HEK293 (cell line): ENCODE results near the gene NDRG3.

Experiments
- CTCF ChIA-PET: fragments of 350-600 bp; formaldehyde crosslinking; extraction: SDS; loops from one replicate; lab custom pipeline; 2021; ENCODE audit warnings: antibody characterized with exemption; lab: Yijun Ruan, JAX
- POLR2A ChIA-PET: fragments of 300-600 bp; formaldehyde crosslinking; extraction: SDS; loops from one replicate; lab custom pipeline; 2020; ENCODE audit warnings: antibody characterized with exemption, inconsistent platforms; lab: Yijun Ruan, JAX
- H3K27ac ChIP-seq: fragments of 200-500 bp; sonication (Bioruptor generic); 2 replicates; pipeline ENCODE4 v1.5.1; 2014; ENCODE audit warnings: low read depth, low read length, control low read depth, inconsistent platforms; ENCODE audit errors: extremely low read depth
- H3K36me3 ChIP-seq, 2 experiments: fragments of 200-500 bp in 1 of 2; sonication (Bioruptor generic) in 1 of 2; 1 replicate in 1 of 2; 2 replicates in 1 of 2; pipeline ENCODE4 v1.5.1; 2014 to 2017; ENCODE audit warnings: inconsistent platforms in 2 of 2, low read length in 2 of 2; ENCODE audit not compliant: control insufficient read depth in 2 of 2, insufficient read depth in 1 of 2
- H3K4me1 ChIP-seq: fragments of 200-500 bp; sonication (Bioruptor generic); 2 replicates; pipeline ENCODE4 v1.5.1; 2014; ENCODE audit warnings: mild to moderate bottlenecking, low read length, inconsistent platforms; ENCODE audit not compliant: control insufficient read depth, insufficient read depth
- H3K4me3 ChIP-seq: 2 replicates; pipeline ENCODE4 v1.5.1; 2011; ENCODE audit warnings: low read depth, mild to moderate bottlenecking, control low read depth, low read length, moderate library complexity
- H3K9me3 ChIP-seq: fragments of 200-500 bp; sonication (Bioruptor generic); 2 replicates; pipeline ENCODE4 v1.5.1; 2014; ENCODE audit warnings: low read depth, low read length, inconsistent platforms; ENCODE audit not compliant: control insufficient read depth, insufficient read depth
- GLIS1 ChIP-seq: fragments of 450-650 bp; formaldehyde crosslinking; IDR thresholded peaks from 2 replicates; pipeline ENCODE4 v1.5.1; 2016; ENCODE audit warnings: missing biosample characterization, missing genetic modification characterization
- HOXD13 ChIP-seq: sonication (generic); formaldehyde crosslinking; IDR thresholded peaks from 2 replicates; pipeline ENCODE4 v1.8.0; 2022; ENCODE audit warnings: missing genetic modification reagents, borderline replicate concordance
- MZF1 ChIP-seq: fragments of 450-650 bp; formaldehyde crosslinking; IDR thresholded peaks from 2 replicates; pipeline ENCODE4 v1.5.1; 2017; ENCODE audit warnings: missing biosample characterization, missing genetic modification characterization, borderline replicate concordance
- SP2 ChIP-seq: fragments of 450-650 bp; formaldehyde crosslinking; IDR thresholded peaks from 2 replicates; pipeline ENCODE4 v1.5.1; 2016; ENCODE audit warnings: missing biosample characterization, missing genetic modification characterization
- SP3 ChIP-seq: fragments of 450-650 bp; formaldehyde crosslinking; IDR thresholded peaks from 2 replicates; pipeline ENCODE4 v1.5.1; 2016; ENCODE audit warnings: missing biosample characterization, missing genetic modification characterization
- TRIM28 ChIP-seq: IDR thresholded peaks from 2 replicates; pipeline ENCODE4 v1.6.1; 2011; ENCODE audit warnings: low read length, control low read depth, borderline replicate concordance
- ZFP37 ChIP-seq: fragments of 450-650 bp; formaldehyde crosslinking; IDR thresholded peaks from 2 replicates; pipeline ENCODE4 v1.5.1; 2016; ENCODE audit warnings: missing biosample characterization, missing genetic modification characterization
- ZIC2 ChIP-seq: fragments of 450-650 bp; formaldehyde crosslinking; IDR thresholded peaks from 2 replicates; pipeline ENCODE4 v1.5.1; 2016; ENCODE audit warnings: missing biosample characterization, missing genetic modification characterization
- ZNF140 ChIP-seq: fragments of 450-650 bp; formaldehyde crosslinking; IDR thresholded peaks from 2 replicates; pipeline ENCODE4 v1.5.1; 2016; ENCODE audit warnings: missing biosample characterization, missing genetic modification characterization
- ZNF146 ChIP-seq: fragments of 450-650 bp; formaldehyde crosslinking; IDR thresholded peaks from 2 replicates; pipeline ENCODE4 v1.5.1; 2016; ENCODE audit warnings: missing biosample characterization, missing genetic modification characterization
- ZNF184 ChIP-seq: fragments of 450-650 bp; IDR thresholded peaks from 2 replicates; pipeline ENCODE4 v1.5.1; 2018; ENCODE audit warnings: missing biosample characterization, mild to moderate bottlenecking, missing genetic modification characterization
- ZNF426 ChIP-seq: fragments of 450-650 bp; formaldehyde crosslinking; IDR thresholded peaks from 2 replicates; pipeline ENCODE4 v1.5.1; 2017; ENCODE audit warnings: missing biosample characterization, missing genetic modification characterization, mild to moderate bottlenecking, inconsistent platforms, moderate library complexity
- ZNF473 ChIP-seq: fragments of 450-650 bp; formaldehyde crosslinking; IDR thresholded peaks from 2 replicates; pipeline ENCODE4 v1.5.1; 2017; ENCODE audit warnings: missing biosample characterization, missing genetic modification characterization
- ZNF626 ChIP-seq: fragments of 450-650 bp; sonication (Bioruptor Pico); formaldehyde crosslinking; IDR thresholded peaks from 2 replicates; pipeline ENCODE4 v1.5.1; 2018; ENCODE audit warnings: missing biosample characterization, missing genetic modification characterization, inconsistent platforms
- ZNF654 ChIP-seq: fragments of 450-650 bp; formaldehyde crosslinking; IDR thresholded peaks from 2 replicates; pipeline ENCODE4 v1.5.1; 2016; ENCODE audit warnings: low read depth, missing biosample characterization, missing genetic modification characterization
- ZNF658 ChIP-seq: fragments of 450-650 bp; formaldehyde crosslinking; IDR thresholded peaks from 2 replicates; pipeline ENCODE4; 2016; ENCODE audit warnings: missing biosample characterization, missing genetic modification characterization
- ZNF768 ChIP-seq: fragments of 450-650 bp; formaldehyde crosslinking; IDR thresholded peaks from 2 replicates; pipeline ENCODE4 v1.5.1; 2018; ENCODE audit warnings: missing biosample characterization, mild to moderate bottlenecking, missing genetic modification characterization
- ZSCAN30 ChIP-seq: fragments of 450-650 bp; IDR thresholded peaks from 2 replicates; pipeline ENCODE4 v1.5.1; 2018; ENCODE audit warnings: missing biosample characterization, mild to moderate bottlenecking, missing genetic modification characterization, moderate library complexity
- TF ChIP-seq, protein P1 (sequence below): fragments of 450-650 bp; formaldehyde crosslinking; IDR thresholded peaks from 2 replicates; pipeline ENCODE4 v1.5.1; 2016; ENCODE audit warnings: missing biosample characterization, missing genetic modification characterization
- TF ChIP-seq, protein P2 (sequence below): fragments of 450-650 bp; formaldehyde crosslinking; IDR thresholded peaks from 2 replicates; pipeline ENCODE4 v1.5.1; 2016; ENCODE audit warnings: missing biosample characterization, missing genetic modification characterization
- TF ChIP-seq, protein P3 (sequence below): fragments of 450-650 bp; formaldehyde crosslinking; IDR thresholded peaks from 2 replicates; pipeline ENCODE4 v1.5.1; 2016; ENCODE audit warnings: missing biosample characterization, missing genetic modification characterization
- TF ChIP-seq, protein P4 (sequence below): fragments of 450-650 bp; formaldehyde crosslinking; IDR thresholded peaks from 2 replicates; pipeline ENCODE4 v1.5.1; 2017; ENCODE audit warnings: missing biosample characterization, missing genetic modification characterization

Gene NDRG3

DNA sequence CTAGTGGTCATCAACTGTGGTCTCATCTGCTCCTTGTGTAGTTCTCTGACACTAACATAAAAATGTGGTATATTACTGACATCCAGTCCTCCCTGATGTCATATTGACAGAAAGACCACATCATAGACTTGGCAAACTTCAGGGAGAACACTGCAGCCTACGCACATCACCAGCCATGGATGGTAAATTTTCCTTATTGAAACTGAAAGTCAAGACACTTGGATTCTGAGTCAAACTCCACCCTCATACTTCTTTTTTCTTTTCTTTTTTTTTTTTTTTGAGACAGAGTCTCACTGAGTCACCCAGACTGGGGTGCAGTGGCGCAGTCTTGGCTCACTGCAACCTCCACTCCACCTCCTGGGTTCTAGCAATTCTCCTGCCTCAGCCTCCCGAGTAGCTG, 25.4 kb downstream of the NDRG3 start:
- TF ChIP-seq, protein P1, sequence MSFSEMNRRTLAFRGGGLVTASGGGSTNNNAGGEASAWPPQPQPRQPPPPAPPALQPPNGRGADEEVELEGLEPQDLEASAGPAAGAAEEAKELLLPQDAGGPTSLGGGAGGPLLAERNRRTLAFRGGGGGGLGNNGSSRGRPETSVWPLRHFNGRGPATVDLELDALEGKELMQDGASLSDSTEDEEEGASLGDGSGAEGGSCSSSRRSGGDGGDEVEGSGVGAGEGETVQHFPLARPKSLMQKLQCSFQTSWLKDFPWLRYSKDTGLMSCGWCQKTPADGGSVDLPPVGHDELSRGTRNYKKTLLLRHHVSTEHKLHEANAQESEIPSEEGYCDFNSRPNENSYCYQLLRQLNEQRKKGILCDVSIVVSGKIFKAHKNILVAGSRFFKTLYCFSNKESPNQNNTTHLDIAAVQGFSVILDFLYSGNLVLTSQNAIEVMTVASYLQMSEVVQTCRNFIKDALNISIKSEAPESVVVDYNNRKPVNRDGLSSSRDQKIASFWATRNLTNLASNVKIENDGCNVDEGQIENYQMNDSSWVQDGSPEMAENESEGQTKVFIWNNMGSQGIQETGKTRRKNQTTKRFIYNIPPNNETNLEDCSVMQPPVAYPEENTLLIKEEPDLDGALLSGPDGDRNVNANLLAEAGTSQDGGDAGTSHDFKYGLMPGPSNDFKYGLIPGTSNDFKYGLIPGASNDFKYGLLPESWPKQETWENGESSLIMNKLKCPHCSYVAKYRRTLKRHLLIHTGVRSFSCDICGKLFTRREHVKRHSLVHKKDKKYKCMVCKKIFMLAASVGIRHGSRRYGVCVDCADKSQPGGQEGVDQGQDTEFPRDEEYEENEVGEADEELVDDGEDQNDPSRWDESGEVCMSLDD (tag by site-specific recombination) = no peak
- TF ChIP-seq HOXD13 (CRISPR knock-in tag) (no peak), ZIC2 (tag by site-specific recombination) (no peak), ZNF626 (tag by site-specific recombination) (no peak), ZNF140 (tag by site-specific recombination) (no peak), ZSCAN30 (tag by site-specific recombination) (no peak), SP3 (tag by site-specific recombination) (no peak), ZNF768 (no peak), ZNF658 (no peak), ZNF426 (tag by site-specific recombination) (no peak), MZF1 (tag by site-specific recombination) (no peak), SP2 (tag by site-specific recombination) (no peak), ZNF184 (tag by site-specific recombination) (no peak), ZNF473 (tag by site-specific recombination) (no peak)
- TF ChIP-seq, protein P2, sequence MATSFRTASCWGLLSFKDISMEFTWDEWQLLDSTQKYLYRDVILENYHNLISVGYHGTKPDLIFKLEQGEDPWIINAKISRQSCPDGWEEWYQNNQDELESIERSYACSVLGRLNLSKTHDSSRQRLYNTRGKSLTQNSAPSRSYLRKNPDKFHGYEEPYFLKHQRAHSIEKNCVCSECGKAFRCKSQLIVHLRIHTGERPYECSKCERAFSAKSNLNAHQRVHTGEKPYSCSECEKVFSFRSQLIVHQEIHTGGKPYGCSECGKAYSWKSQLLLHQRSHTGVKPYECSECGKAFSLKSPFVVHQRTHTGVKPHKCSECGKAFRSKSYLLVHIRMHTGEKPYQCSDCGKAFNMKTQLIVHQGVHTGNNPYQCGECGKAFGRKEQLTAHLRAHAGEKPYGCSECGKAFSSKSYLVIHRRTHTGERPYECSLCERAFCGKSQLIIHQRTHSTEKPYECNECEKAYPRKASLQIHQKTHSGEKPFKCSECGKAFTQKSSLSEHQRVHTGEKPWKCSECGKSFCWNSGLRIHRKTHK = no peak
- TF ChIP-seq, protein P3, sequence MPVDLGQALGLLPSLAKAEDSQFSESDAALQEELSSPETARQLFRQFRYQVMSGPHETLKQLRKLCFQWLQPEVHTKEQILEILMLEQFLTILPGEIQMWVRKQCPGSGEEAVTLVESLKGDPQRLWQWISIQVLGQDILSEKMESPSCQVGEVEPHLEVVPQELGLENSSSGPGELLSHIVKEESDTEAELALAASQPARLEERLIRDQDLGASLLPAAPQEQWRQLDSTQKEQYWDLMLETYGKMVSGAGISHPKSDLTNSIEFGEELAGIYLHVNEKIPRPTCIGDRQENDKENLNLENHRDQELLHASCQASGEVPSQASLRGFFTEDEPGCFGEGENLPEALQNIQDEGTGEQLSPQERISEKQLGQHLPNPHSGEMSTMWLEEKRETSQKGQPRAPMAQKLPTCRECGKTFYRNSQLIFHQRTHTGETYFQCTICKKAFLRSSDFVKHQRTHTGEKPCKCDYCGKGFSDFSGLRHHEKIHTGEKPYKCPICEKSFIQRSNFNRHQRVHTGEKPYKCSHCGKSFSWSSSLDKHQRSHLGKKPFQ (tag by site-specific recombination) = no peak
- TF ChIP-seq, protein P4, sequence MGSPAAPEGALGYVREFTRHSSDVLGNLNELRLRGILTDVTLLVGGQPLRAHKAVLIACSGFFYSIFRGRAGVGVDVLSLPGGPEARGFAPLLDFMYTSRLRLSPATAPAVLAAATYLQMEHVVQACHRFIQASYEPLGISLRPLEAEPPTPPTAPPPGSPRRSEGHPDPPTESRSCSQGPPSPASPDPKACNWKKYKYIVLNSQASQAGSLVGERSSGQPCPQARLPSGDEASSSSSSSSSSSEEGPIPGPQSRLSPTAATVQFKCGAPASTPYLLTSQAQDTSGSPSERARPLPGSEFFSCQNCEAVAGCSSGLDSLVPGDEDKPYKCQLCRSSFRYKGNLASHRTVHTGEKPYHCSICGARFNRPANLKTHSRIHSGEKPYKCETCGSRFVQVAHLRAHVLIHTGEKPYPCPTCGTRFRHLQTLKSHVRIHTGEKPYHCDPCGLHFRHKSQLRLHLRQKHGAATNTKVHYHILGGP = no peak
- Histone ChIP-seq H3K4me1 (no peaks in the 10 kb centered on the region), H3K36me3 (peaks cover 0 to 26% of the 10 kb centered on the region in 2 experiments; a peak in 2 of 3 replicates), H3K4me3 (no peak overlapping the region), H3K9me3 (no peaks in the 10 kb centered on the region), H3K27ac (no peak overlapping the region)
- ChIA-PET POLR2A (no interaction called here), CTCF (no interaction called here)

DNA sequence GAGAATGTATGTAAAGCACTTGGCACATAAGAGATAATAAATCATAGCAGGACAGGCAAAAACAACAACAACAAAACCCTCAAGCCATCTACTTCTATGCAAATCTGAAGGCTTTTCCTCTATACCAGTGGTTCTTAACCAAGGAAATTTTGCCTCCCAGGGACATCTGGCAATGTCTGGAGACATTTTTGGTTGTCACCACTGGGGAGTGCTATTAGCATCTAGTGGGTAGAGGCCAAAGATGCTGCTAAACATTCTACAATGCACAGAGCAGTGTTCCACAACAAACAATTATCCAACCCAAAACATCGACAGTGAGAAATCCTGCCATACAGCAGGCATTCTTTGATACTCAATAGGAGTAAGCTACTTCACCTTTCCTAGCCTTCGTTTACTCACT, 28.2 kb downstream of the NDRG3 start:
- TF ChIP-seq ZNF654 (peak; percentile 47), TRIM28 (no peak), ZFP37 (tag by site-specific recombination) (no peak), GLIS1 (tag by site-specific recombination) (peak; percentile 49; the same call in 1 of the 2 replicates), ZNF146 (no peak)
- CTCF ChIA-PET = interaction anchor here (0.7 to 1.5 kb wide), 4 partner anchors 23 to 200 kb away, joined by 3 to 5 read pairs (median 4); no protein-coding TSS in a partner anchor
- Histone ChIP-seq H3K4me1 (no peaks in the 10 kb centered on the region), H3K9me3 (no peaks in the 10 kb centered on the region), H3K4me3 (no peak overlapping the region), H3K36me3 (peaks cover 0 to 26% of the 10 kb centered on the region in 2 experiments; a peak in 2 of 3 replicates), H3K27ac (no peak overlapping the region)
- POLR2A ChIA-PET = no interaction called here
